HepG2 (cell line): ENCODE measurements around the gene DNAJC28. TPM values are rescaled to one million over a fixed set of nuclear protein-coding genes. Genes with fewer than 3 reads are reported as not detected.

Experiments
- AGO1 ChIP-seq: fragments of 200-400 bp; formaldehyde crosslinking; IDR thresholded peaks from 2 replicates; pipeline ENCODE4 v1.6.1; 2017; ENCODE audit warnings: mild to moderate bottlenecking, low read depth, low read length, moderate library complexity; ENCODE audit not compliant: poor library complexity, severe bottlenecking
- CEBPG ChIP-seq: IDR thresholded peaks from 2 replicates; pipeline ENCODE4 v1.6.1; 2016
- CHCHD3 ChIP-seq: sonication (generic); formaldehyde crosslinking; IDR thresholded peaks from 2 replicates; pipeline ENCODE4 v1.8.0; 2022; ENCODE audit warnings: mild to moderate bottlenecking, missing genetic modification reagents, moderate library complexity
- EED ChIP-seq: sonication (generic); formaldehyde crosslinking; IDR thresholded peaks from 2 replicates; pipeline ENCODE4 v1.5.0; 2020; ENCODE audit warnings: mild to moderate bottlenecking, missing genetic modification reagents
- FOXC1 ChIP-seq: sonication (generic); formaldehyde crosslinking; IDR thresholded peaks from 2 replicates; pipeline ENCODE4 v1.8.0; 2022; ENCODE audit warnings: mild to moderate bottlenecking, missing genetic modification reagents, borderline replicate concordance
- GLI4 ChIP-seq: sonication (generic); formaldehyde crosslinking; IDR thresholded peaks from 2 replicates; pipeline ENCODE4 v1.5.1; 2020; ENCODE audit warnings: missing genetic modification reagents, mild to moderate bottlenecking, moderate library complexity, borderline replicate concordance
- HCFC1 ChIP-seq: fragments of 150-350 bp; IDR thresholded peaks from 2 replicates; pipeline ENCODE4 v1.6.1; 2014; ENCODE audit warnings: low read depth, low read length
- JUND ChIP-seq: sonication (generic); formaldehyde crosslinking; IDR thresholded peaks from 2 replicates; pipeline ENCODE4 v1.8.0; 2022; ENCODE audit warnings: mild to moderate bottlenecking, missing genetic modification reagents
- MTF2 ChIP-seq: sonication (generic); formaldehyde crosslinking; IDR thresholded peaks from 2 replicates; pipeline ENCODE4 v1.5.0; 2020; ENCODE audit warnings: missing genetic modification reagents, borderline replicate concordance
- NAIF1 ChIP-seq: sonication (generic); formaldehyde crosslinking; IDR thresholded peaks from 2 replicates; pipeline ENCODE4 v1.5.0; 2020; ENCODE audit warnings: mild to moderate bottlenecking, missing genetic modification reagents, borderline replicate concordance
- NPAS2 ChIP-seq: sonication (generic); formaldehyde crosslinking; IDR thresholded peaks from 2 replicates; pipeline ENCODE4 v1.8.0; 2022; ENCODE audit warnings: mild to moderate bottlenecking, missing genetic modification reagents, borderline replicate concordance
- POLR2AphosphoS2 ChIP-seq: IDR thresholded peaks from 2 replicates; pipeline ENCODE4 v1.6.1; 2011; ENCODE audit warnings: low read depth, low read length, improper control_type of control experiment
- SIN3B ChIP-seq: fragments of 150-350 bp; IDR thresholded peaks from 2 replicates; pipeline ENCODE4 v1.6.1; 2014; ENCODE audit warnings: low read length
- SP1 ChIP-seq, 2 experiments: fragments of 450-650 bp in 1 of 2; sonication (generic) in 1 of 2; formaldehyde crosslinking in 1 of 2; IDR thresholded peaks; 2 replicates each; pipeline versions ENCODE4 v1.4.0 to v1.6.1; 2016 to 2020; ENCODE audit warnings: missing genetic modification reagents in 1 of 2
- ZFP1 ChIP-seq: IDR thresholded peaks from 2 replicates; pipeline ENCODE4 v1.6.1; 2016
- ZNF225 ChIP-seq: sonication (generic); formaldehyde crosslinking; IDR thresholded peaks from 2 replicates; pipeline ENCODE4 v1.4.0; 2020; ENCODE audit warnings: mild to moderate bottlenecking, missing genetic modification reagents
- ZNF614 ChIP-seq: IDR thresholded peaks from 2 replicates; pipeline ENCODE4 v1.6.1; 2018; ENCODE audit warnings: missing biosample characterization, missing genetic modification reagents, inconsistent platforms, borderline replicate concordance
- ZNF672 ChIP-seq: sonication (generic); formaldehyde crosslinking; IDR thresholded peaks from 2 replicates; pipeline ENCODE4 v1.8.1; 2022; ENCODE audit warnings: missing genetic modification reagents
- ZNF782 ChIP-seq: sonication (generic); formaldehyde crosslinking; IDR thresholded peaks from 2 replicates; pipeline ENCODE4 v1.4.0; 2020; ENCODE audit warnings: missing genetic modification reagents, mild to moderate bottlenecking, borderline replicate concordance
- ZNF83 ChIP-seq: sonication (generic); formaldehyde crosslinking; IDR thresholded peaks from 2 replicates; pipeline ENCODE4 v1.4.0; 2020; ENCODE audit warnings: missing genetic modification reagents, mild to moderate bottlenecking, borderline replicate concordance
- polyA plus RNA-seq, 8 experiments: library from polyadenylated mRNA; depleted of rRNA in 3 of 8; stranded (reverse) in 7 of 8; unstranded in 1 of 8; fragments of >200 nt; fragmentation: Illumina TruSeq in 4 of 8; extraction: Trizol in 4 of 8; gene quantifications; 2 replicates each; pipeline versions ENCODE4 v1.2.1 to v1.2.3, GENCODE V29; 2011 to 2016; ENCODE audit warnings: low read depth in 4 of 8, missing spikeins in 1 of 8, mixed read lengths in 1 of 8; ENCODE audit not compliant: insufficient read depth in 1 of 8
- total RNA-seq, 5 experiments: library from RNA; depleted of rRNA; stranded (reverse); fragments of >200 nt; fragmentation: Illumina TruSeq; extraction: Trizol; gene quantifications; 2 replicates each; pipeline ENCODE4 v1.2.3, GENCODE V29; 2016; ENCODE audit warnings: low read depth in 1 of 5
- TF ChIP-seq, protein P1 (sequence below): sonication (generic); formaldehyde crosslinking; IDR thresholded peaks from 2 replicates; pipeline ENCODE4 v1.4.0; 2020; ENCODE audit warnings: low read depth, missing genetic modification reagents
- TF ChIP-seq, protein P2 (sequence below): sonication (generic); formaldehyde crosslinking; IDR thresholded peaks from 2 replicates; pipeline ENCODE4 v1.9.0; 2021; ENCODE audit warnings: missing genetic modification reagents, mild to moderate bottlenecking, borderline replicate concordance
- TF ChIP-seq, protein P3 (sequence below): sonication (generic); formaldehyde crosslinking; IDR thresholded peaks from 2 replicates; pipeline ENCODE4 v1.4.0; 2020; ENCODE audit warnings: mild to moderate bottlenecking, missing genetic modification reagents

Gene DNAJC28
- total and polyA plus RNA-seq, 2 of the 13 experiments (the other 11 are each of a cell fraction or from before 2014, with no cell fraction given): 1.5 to 3.3 TPM

DNA sequence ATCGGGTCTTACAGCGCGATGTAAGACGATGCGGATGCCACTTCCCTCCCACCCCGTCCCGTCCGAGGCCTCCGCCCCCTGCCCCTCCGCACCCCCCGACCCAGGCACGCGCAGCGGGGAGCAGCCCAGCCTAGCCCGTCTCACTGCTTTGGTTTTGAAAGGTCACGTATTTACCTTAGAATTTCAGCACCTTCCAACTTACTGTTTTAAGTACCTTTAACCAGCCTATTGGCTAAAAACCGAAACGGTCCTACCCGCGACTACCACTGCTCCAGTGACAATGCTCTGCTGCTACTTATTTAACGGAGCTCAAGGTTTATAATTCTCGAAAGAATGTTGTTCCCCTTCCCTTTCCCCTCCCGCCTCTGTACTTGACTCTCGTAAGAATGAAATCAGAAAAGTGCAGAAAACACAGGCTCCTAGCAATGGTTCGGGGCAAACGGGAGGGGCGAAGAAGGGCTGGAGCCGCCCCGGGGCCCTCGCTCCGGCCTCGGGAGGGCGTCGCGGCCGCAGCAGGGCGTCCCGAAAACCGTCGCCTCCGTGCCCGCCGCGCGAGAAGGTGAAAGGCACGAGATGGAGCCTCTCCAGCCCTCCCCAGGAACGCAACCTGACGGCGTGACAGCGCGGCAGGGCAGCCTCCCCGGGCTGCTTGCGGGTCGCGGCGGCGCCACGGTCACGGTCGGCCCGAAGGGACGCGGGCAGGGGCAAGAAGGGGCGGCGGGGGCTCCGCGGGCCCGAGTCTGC, 12.4 kb downstream of the DNAJC28 start (continued):
- TF ChIP-seq SIN3B: no peak
- TF ChIP-seq FOXC1 (CRISPR knock-in tag): no peak
- TF ChIP-seq GLI4 (CRISPR knock-in tag): no peak
- no peak for TF ChIP-seq JUND (CRISPR knock-in tag)
- peak; percentile 39; the same call in 1 of the 2 replicates for TF ChIP-seq ZNF83
- TF ChIP-seq EED (CRISPR knock-in tag): no peak
- TF ChIP-seq POLR2AphosphoS2: no peak
- TF ChIP-seq, protein P1, sequence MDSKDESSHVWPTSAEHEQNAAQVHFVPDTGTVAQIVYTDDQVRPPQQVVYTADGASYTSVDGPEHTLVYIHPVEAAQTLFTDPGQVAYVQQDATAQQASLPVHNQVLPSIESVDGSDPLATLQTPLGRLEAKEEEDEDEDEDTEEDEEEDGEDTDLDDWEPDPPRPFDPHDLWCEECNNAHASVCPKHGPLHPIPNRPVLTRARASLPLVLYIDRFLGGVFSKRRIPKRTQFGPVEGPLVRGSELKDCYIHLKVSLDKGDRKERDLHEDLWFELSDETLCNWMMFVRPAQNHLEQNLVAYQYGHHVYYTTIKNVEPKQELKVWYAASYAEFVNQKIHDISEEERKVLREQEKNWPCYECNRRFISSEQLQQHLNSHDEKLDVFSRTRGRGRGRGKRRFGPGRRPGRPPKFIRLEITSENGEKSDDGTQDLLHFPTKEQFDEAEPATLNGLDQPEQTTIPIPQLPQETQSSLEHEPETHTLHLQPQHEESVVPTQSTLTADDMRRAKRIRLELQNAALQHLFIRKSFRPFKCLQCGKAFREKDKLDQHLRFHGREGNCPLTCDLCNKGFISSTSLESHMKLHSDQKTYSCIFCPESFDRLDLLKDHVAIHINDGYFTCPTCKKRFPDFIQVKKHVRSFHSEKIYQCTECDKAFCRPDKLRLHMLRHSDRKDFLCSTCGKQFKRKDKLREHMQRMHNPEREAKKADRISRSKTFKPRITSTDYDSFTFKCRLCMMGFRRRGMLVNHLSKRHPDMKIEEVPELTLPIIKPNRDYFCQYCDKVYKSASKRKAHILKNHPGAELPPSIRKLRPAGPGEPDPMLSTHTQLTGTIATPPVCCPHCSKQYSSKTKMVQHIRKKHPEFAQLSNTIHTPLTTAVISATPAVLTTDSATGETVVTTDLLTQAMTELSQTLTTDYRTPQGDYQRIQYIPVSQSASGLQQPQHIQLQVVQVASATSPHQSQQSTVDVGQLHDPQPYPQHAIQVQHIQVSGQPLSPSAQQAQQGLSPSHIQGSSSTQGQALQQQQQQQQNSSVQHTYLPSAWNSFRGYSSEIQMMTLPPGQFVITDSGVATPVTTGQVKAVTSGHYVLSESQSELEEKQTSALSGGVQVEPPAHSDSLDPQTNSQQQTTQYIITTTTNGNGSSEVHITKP (CRISPR knock-in tag): no peak
- TF ChIP-seq, protein P2, sequence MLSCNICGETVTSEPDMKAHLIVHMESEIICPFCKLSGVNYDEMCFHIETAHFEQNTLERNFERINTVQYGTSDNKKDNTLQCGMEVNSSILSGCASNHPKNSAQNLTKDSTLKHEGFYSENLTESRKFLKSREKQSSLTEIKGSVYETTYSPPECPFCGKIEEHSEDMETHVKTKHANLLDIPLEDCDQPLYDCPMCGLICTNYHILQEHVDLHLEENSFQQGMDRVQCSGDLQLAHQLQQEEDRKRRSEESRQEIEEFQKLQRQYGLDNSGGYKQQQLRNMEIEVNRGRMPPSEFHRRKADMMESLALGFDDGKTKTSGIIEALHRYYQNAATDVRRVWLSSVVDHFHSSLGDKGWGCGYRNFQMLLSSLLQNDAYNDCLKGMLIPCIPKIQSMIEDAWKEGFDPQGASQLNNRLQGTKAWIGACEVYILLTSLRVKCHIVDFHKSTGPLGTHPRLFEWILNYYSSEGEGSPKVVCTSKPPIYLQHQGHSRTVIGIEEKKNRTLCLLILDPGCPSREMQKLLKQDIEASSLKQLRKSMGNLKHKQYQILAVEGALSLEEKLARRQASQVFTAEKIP (CRISPR knock-in tag): no peak
- TF ChIP-seq SP1 (IDR thresholded peaks at IDR 0.05): no peak
- TF ChIP-seq SP1 (CRISPR knock-in tag; IDR thresholded peaks at IDR 0.05): no peak
- TF ChIP-seq CEBPG (CRISPR knock-in tag): no peak
- TF ChIP-seq AGO1: no peak
- TF ChIP-seq ZNF672: no peak
- TF ChIP-seq HCFC1: no peak
- no peak for TF ChIP-seq NPAS2 (CRISPR knock-in tag)
- no peak for TF ChIP-seq ZNF782 (CRISPR knock-in tag)
- no peak for TF ChIP-seq MTF2 (CRISPR knock-in tag)
- TF ChIP-seq ZNF225 (CRISPR knock-in tag): no peak
- TF ChIP-seq CHCHD3 (CRISPR knock-in tag): 0 out of 2 replicates have a peak, but pooled peaks have one; percentile 63
- no peak for TF ChIP-seq ZNF614
- no peak for TF ChIP-seq NAIF1 (CRISPR knock-in tag)
- 0 out of 2 replicates have a peak, but pooled peaks have one; percentile 17 for TF ChIP-seq ZFP1 (CRISPR knock-in tag)
- TF ChIP-seq, protein P3, sequence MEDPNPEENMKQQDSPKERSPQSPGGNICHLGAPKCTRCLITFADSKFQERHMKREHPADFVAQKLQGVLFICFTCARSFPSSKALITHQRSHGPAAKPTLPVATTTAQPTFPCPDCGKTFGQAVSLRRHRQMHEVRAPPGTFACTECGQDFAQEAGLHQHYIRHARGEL (CRISPR knock-in tag): no peak
